Umbilical cord (tissue), 2 donors: Measurements from ENCODE around the gene SPATA25. TPM values are rescaled to one million over a fixed set of nuclear protein-coding genes. Genes with fewer than 3 reads are reported as not detected.
A peak's percentile ranks its signal among the peaks of the same experiment; 100 is the strongest.
"Not testable (repeated sequence)": the region's sequence is repeated elsewhere in the genome, so short reads cannot be mapped to it uniquely, and the experiment has no call there.

Source experiments
- DNase-seq: peaks from one replicate; pipeline ENCODE4 v3.0.0-alpha.2; 2015; ENCODE audit warnings: low spot score
- total RNA-seq: library from RNA; depleted of rRNA; stranded (reverse); fragments of >200 nt; gene quantifications from one replicate; pipeline ENCODE4 v1.2.3, GENCODE V29; 2014; ENCODE audit warnings: low replicate concordance; ENCODE audit not compliant: insufficient read depth

The SPATA25 gene
- total RNA-seq, 1 donor from 2014 or later: 3.6 TPM

DNA sequence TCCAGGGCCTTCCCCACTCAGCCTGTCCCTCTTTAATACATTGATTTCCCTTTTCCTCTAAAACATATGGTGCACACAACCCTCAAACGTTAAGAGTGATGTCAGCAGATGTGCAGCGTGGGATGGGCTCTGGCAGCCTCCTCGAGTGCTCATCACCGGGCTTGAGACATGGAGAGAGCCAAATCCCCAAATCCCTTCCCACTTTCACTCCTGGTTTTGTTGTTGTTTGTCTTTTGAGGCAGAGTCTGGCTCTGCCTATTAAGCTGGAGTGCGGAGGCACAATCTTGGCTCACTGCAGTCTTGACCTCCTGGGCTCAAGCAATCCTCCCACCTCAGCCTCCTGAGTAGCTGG lies 30.3 kb upstream of the SPATA25 start:
- peak; percentile 69 for DNase-seq

DNA sequence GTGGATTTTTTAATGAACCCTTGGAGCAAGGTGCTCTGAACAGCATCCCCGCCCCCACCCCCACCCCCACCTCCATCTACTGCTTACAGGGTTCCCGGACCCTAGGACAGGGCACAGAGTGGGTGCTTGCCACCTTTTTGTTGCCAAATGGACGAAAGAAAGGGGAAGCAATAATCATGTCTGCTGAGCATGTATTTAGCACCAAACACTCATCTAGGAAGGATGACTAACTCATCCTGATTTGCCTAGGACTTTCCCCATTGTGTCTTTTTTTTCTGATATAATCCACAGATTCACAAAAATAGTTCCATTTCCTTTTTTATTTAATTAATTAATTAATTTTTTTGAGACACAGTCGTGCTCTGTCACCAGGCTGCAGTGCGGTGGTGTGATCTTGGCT lies 25.7 kb upstream of the SPATA25 start:
- no peak for DNase-seq

DNA sequence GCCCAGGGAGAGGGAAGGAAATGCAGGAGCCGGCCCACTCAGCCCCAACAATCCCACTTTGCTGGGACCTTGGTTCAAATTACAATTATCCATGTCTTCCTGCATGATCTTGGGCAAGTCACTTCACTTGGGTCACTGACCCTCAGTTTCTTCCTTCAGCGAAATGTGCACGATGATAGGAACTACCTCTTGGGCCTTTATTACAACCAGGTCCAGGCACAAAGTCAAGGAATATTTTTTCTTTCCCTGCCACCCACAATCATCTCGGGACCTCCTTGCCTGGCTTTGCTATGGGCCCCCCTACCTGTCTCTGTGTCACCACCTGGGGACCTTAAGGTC lies 24.9 kb upstream of the SPATA25 start:
- DNase-seq: no peak

DNA sequence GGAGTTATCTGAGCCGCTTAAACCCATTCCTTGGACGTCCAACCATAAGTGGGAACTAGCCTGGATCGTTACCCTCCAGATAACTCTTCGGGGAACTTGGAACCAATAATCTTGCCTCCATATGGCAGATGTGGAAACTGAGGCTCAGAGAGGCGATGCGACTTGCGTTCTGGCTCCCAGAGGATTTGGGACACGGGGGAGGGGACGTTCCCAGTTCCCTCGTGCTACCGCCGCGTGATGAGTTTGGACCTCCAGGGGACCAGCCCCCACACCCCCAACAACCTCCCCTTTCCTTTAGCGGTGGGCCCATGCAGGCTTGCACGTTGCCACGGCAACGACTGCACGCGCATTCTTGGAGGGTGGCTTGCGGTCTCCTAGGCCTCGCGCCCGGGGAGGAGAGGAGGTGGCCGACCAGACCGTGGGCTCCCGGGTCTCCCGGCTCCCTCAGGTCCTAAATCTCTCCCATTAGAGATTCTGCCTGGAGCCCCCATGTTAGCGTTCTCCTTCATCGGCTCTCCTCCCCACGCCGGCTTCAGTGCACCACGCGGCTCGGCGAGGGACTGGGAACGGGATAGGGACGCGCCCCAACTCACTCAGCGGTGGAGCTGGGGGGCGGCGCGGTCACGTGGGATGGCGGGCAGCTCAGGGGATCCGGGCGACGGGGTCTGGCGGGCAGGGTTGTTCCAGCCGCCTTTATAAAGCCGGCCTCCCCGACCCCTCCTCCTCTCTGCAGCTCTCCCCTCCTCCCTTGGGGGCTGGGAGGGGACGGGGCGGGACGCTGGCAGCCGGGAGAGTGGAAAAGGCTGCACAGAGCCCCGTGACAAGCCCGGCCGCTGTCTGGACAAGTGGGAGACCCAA lies 24.3 kb upstream of the SPATA25 start, which contains the start of gene PLTP:
PLTP (minus strand) TSS at position 670 of the 858 bp plus-strand sequence. CDS start 703 bp downstream, outside the sequence.
- DNase-seq: peak; percentile 75

DNA sequence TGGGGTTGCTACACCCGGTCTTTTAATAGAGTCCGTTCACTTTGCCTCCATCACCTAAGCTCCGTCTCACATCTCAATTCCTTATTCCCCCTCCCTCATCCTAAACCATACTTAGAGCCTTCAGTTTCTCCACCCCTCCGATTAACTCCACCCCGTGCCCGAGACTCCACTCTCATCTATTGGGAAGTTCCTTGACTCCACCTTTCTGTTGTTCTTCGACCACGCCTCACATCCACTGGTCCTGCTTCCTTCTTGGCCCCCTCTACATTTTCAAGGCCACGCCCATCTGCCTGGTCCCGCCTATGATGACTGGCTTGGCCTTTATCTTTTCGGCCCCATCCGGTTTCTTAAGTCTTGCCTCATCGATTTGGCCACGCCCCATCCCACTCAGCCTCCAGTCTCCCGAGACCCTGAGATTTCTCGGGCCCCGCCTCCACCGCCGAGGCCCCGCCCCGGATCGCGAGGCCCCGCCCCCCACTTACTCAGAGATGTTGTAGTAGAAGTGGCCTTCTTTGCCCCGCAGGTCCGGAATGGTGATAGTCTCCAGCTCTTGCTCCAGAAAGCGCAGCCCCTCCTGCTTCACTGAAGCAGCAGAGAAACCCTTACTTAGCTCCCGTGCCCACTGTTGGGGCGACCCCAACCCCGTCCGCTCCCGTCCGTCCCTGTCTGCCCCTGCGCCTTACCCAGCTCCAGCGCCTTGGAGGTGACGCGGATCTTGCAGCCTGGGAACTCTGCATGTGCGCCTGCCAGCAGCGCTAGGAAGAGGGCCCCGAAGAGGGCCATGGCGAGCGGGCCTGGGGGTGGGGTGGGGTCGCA lies 23.5 kb upstream of the SPATA25 start:
- DNase-seq: peak; percentile 98

DNA sequence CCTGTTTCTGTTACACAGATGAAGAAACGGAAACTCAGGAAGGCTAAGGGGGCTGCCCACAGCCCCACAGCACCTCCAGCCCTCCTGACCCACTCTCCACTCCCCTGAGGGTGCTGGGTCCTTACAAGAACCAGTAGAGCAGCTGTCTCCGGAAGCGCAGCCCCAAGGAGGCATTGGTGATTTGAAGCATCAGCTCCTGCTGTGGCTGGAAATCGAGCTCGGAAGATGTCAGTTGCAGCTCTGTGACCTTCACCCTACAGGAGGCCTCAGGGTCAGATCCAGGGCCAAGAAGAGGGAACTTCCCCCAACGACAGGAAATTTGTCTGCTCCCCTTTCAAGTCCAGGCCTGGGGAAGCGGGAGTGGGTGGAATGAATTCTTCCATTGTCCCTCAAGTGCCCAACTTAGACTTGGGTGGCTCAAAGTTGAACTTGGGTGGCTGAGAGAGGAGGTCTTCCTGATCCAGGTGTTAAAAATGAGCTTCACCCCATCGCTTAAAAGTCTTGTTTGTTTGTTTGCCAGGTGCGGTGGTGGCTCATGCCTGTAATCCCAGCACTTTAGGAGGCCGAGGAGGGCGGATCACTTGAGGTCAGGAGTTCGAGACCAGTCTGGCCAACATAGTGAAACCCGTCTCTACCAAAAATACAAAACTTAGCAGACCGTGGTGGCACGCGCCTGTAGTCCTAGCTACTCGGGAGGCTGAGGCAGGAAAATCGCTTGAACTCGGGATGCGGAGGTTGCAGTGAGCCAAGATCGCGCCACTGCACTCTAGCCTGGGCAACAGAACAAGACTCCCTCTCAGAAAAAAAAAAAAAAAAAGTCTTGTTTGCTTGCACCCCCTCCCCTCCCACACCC lies 22.6 kb upstream of the SPATA25 start:
- DNase-seq: no peak

DNA sequence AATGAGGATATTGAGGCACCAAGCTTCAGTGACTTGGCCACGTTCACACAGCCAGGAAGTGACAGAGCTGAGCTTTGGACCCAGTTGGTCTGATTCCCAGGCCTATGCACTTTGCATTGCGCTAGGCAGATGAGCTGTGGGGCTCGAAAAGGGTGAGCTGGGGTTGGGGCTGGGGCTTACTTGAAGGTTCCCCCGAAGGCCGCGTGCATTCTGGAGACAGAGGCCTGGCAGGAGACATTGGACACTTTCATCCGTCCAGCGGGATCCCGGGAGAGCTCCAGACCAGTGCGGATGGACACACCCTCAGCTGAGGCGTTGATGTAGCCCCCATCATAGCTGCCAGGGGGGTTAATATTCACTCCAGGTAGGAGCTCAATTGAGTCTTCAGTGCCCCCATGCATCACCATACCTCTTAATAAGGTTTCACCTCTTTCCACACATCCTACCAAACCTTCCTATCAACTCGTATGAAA lies 21.9 kb upstream of the SPATA25 start:
- DNase-seq: no peak

DNA sequence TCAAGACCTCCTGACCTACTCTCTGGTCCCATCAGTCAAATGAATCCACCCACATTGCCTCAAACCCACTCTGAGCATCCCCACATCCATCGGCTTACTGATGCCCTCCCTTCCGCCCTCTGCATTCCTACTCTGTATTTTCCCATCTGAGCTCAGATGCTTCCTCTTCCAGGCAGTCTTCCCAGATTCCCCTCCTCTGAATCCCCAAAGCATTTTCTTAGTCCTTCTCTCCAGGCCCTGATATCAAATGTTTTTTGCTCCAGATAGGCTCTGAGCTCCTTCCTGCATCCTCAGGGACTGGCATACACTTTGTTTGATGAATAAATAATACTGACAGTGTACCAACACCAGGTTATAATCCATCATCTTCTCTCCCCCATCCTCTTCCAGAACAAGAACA lies 20.7 kb upstream of the SPATA25 start:
- no peak for DNase-seq

DNA sequence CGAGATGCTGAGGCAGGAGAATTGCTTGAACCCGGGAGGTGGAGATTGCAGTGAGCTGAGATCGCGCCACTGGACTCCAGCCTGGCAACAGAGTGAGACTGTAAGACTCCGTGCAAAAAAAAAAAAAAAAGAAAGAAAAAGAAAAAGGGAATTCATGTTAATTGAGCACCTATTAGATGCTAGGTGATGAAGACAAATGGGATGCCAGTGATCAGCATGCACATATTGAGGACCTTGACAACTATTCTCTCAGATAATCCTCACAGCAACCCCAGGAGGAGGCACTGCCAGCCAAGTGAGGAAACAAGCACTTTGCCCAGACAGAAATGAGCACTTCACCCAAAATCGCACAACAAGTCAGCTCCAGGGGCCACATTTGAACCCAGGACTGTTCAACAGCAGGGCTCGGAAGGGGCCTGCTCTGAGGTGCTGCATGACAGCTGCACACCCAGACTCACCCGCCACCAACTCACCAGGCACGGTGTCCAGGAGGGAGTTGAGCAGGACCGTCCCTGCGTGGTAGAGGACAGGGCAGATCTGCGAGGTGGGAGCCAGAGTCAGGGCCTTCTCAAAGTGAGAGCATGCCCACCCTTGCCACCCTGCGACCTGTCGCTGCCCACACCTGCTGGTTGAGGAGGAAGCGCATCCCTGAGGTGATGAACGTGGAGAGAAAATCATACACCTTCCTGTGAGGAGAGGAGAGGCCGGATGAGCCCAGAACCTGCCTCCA lies 20.0 kb upstream of the SPATA25 start:
- DNase-seq: no peak

DNA sequence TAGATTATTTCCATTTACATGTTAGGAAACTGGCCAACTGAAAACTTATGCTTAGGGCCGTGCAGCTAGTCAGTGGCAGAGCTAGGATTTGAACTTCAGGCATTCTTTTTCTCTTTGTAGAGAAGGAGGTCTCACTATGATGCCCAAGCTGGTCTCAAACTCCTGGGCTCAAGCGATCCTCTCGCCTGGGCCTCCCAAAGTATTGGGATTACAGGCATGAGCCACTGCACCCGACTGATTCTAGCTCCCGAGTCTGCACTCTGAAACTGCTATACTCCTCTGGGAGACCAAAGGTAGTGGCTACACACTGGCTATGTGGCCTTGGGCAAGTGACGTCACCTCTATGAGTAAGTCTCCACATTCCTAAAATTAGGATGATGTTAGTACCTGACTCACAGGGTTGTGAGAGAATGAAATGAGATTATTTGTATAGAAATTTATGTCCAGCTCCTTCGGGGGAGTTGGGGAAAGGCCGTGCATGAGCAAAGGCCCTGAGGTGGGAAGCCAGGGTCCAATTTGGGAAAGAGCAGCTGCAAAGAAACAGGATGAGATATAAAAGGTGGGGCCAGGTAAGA lies 18.2 kb upstream of the SPATA25 start:
- DNase-seq: no peak

DNA sequence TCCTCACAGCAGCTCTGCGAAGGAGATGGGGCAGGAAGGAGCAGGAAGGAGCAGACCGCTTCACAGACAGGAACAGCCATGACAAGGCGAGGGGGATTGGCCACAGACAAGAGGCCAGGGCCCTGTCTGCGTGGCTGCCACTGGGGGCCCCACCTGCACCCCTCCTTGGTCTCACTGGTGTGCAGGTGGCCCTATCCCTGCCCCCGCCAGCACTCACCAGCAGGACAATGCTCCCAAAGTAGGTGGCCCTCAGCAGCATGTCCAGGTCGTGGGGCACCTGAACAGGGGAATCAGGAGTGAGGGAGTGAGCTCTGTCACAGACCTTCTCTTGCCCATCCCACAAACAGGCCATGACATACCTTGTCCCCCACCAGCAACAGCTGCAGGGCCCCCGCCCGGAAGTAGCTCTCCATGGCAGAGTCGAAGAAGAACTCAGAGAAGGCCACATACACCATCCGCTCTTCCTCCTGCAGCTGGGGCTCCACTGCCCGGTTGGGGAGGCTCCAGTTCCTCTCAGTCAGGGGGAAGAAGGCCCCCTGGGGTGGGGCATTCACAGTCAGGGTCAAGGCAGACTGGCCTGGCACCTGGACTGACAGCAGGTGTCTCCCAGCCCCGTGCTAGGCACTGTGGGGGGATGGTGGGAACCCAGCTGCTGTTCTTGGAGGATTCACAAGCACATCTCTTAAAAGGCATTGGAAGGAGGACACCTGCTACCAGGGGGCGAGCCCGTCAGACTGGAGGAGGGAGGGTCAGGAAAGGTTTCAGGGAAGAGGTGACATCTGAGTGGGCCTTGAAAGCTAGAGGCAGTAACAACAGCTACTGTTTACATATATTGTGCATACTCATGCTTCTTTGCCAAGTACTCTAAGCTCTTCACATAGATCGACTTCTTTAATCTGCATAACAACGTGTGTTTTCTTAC lies 17.4 kb upstream of the SPATA25 start:
- no peak for DNase-seq

DNA sequence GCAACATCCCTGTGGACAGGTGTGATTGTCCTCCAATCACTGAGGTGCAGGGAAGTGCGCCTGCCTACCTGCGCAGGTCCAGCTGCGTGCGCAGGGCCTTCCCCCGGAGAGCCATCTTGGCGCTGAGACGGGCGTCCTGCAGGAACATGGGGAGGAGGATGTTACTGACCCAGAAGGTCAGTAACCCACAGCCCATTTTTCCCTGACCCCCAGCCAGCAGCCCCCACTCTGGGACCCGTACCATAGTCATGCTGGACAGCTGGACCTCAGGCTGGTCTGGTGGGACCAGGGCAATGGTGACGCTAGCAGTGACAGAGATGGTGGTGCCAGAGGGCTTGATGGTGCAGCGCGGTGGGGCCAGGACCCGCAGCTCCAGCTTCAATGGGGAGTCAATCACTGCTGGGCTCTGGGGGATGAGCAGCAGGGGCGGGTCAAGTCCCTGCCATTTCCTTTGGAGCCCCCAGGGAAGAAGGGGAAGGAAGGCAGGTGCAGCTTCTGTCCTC lies 14.8 kb upstream of the SPATA25 start:
- DNase-seq: no peak

DNA sequence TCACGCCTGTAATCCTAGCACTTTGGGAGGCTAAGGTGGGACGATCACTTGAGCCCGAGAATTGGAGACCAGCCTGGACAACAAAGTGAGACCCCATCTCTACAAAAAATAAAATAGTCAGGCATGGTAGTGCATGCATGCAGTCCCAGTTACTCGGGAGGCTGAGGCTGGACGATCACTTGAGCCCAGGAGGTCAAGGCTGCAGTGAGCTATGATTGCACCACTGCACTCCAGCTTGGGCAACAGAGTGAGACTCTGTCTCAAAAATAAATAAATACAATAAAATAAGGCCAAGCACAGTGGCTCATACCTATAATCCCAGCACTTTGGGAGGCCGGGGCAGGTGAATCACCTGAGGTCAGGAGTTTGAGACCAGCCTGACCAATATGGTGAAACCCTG lies 13.9 kb upstream of the SPATA25 start:
- DNase-seq: not testable (repeated sequence)

DNA sequence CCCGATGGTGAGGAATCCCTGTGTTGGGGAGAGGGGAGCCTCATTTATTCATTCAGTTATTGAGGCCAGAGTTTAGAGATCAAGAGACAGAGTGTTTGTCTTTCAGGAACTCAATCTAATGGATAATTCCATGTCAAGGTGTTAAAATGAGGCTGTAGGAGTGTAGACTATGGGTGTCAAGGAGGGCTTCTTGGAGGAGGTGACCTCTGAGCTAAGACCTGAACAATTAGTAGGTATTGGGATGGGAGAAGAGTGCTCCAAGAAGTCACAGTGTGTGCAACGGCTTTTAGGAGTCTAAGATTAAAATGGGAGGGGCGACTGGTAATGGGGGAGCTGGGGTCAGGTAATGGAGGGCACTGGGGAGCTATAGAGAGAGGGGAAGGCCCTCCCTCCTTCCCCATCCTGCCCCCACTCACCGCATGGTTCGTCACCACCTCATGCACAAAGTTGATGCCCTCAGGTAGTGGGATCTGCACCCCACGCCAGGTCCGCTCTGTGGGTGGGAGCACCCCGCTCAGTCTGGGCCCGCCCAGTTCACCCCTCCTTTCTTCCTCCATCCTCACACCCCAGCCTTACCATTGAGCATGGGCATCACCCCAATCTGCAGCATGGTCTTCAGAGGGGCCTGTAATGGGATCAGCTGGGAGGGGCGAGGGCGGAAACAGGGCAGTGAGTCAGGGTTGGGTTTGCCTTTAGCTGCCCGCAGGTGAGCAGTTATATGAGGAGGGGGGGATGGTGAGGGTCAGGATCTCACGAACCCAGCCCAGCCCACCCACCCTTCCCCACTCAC lies 11.8 kb upstream of the SPATA25 start:
- DNase-seq: no peak

DNA sequence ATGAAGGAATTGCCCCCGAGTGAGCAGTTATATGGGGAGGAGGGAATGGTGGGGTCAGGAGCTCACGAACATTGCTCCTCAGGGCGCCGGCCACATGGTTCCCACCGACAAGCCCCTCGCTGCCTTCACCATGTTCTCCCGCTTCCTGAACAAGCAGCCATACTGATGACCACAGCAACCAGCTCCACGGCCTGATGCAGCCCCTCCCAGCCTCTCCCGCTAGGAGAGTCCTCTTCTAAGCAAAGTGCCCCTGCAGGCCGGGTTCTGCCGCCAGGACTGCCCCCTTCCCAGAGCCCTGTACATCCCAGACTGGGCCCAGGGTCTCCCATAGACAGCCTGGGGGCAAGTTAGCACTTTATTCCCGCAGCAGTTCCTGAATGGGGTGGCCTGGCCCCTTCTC lies 10.9 kb upstream of the SPATA25 start:
- no peak for DNase-seq

DNA sequence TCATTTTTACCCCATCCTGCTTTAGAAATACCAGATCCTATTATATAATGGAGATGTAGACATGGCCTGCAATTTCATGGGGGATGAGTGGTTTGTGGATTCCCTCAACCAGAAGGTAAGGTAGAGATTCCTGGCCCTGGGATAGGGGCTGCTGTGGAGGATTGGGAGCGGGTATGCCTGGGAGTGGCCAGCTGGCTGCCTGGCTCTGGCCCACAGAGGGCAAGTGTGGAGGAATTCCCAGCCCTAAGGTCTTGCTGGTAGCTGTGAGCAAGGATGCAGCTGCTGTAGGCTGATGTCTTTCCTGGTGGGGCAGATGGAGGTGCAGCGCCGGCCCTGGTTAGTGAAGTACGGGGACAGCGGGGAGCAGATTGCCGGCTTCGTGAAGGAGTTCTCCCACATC lies 10.3 kb upstream of the SPATA25 start:
- no peak for DNase-seq

DNA sequence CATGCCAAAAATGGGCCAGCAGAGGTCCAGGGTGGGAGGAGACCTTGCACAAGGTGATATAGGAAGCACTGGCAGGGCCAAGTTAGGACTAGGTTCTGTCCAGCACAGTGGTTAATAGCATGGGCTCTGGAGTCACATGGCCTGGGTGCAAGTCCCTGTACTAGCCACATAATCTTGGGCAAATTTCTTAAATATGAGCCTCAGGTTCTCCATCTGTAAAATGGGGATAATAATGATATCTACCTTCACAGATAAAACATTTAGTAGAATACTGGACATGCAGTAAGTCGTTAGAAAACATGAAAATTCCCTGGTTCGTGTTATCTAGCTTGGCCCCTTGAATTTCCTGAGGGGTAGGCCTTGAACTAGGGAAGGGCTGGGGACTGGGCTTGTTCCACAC lies 9.9 kb upstream of the SPATA25 start:
- no peak for DNase-seq

DNA sequence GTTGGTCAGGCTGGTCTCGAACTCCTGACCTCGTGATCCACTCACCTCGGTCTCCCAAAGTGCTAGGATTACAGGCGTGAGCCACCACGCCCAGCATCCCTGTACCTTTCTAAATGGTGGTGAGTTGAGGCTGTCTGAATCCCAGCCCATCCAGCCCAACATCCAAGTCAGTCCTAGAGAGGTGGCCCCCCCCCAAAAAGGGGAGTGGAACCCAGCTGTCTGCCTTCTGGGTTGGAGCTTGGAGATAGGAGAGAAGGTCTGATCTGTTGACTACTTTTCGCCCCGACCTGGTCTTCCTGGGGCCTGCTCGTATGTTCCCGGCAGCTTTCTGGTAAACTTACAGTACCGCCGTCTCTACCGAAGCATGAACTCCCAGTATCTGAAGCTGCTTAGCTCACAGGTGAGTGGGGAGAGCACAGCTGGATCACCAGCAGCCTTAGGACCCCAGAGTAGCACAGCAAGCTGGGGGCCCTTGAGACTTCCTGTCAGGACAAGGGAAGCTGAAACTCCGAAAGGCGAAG lies 9.3 kb upstream of the SPATA25 start:
- no peak for DNase-seq
